IMR-90 (cell line): Measurements from ENCODE around the gene TRIM62. TPM values are rescaled to one million over a fixed set of nuclear protein-coding genes. Genes with fewer than 3 reads are reported as not detected.
A peak's percentile ranks its signal among the peaks of the same experiment; 100 is the strongest.

Source experiments
- ATAC-seq: fragments of 200-7000 bp; cut with Tn5 transposase; 2 replicates; pipeline ENCODE4 v1.9.1; 2020; ENCODE audit warnings: low read depth, mild to moderate bottlenecking, moderate library complexity
- BruUV-seq: library from RNA; stranded (reverse); fragments of 400-500 nt; replicated peaks from 2 replicates; lab custom pipeline; 2021; lab: Mats Ljungman, UMichigan
- CTCF ChIA-PET: fragments of 300-600 bp; formaldehyde crosslinking; extraction: SDS; loops from one replicate; lab custom pipeline; 2021; ENCODE audit warnings: antibody characterized with exemption; lab: Yijun Ruan, JAX
- POLR2A ChIA-PET: fragments of 300-600 bp; sonication (Branson Sonifier 250); formaldehyde crosslinking; loops from one replicate; lab custom pipeline; 2022; ENCODE audit warnings: antibody characterized with exemption; ENCODE audit not compliant: unreplicated experiment; lab: Charles Lee
- DNase-seq: peaks from one replicate; pipeline ENCODE4 v3.0.0; 2013
- H2AFZ ChIP-seq: replicated peaks from 2 replicates; pipeline ENCODE3; 2013; ENCODE audit warnings: low read length, mild to moderate bottlenecking; ENCODE audit not compliant: poor library complexity
- H2AK5ac ChIP-seq: 2 replicates; pipeline ENCODE4 v1.6.1; 2013; ENCODE audit warnings: low read depth, low read length, inconsistent platforms
- H2AK9ac ChIP-seq: replicated peaks from 2 replicates; pipeline ENCODE3; 2013; ENCODE audit warnings: mild to moderate bottlenecking, low read depth, low read length, moderate library complexity; ENCODE audit not compliant: poor library complexity
- H2BK120ac ChIP-seq: 2 replicates; pipeline ENCODE4 v1.6.1; 2013; ENCODE audit warnings: low read depth, low read length, inconsistent platforms
- H2BK15ac ChIP-seq: 3 replicates; pipeline ENCODE4 v1.6.1; 2013; ENCODE audit warnings: low read depth, low read length, inconsistent platforms
- H2BK20ac ChIP-seq: 2 replicates; pipeline ENCODE4 v1.6.1; 2013; ENCODE audit warnings: low read depth, mild to moderate bottlenecking, inconsistent platforms, low read length, moderate library complexity
- H2BK5ac ChIP-seq: 2 replicates; pipeline ENCODE4 v1.6.1; 2013; ENCODE audit warnings: mild to moderate bottlenecking, low read depth, low read length, inconsistent platforms; ENCODE audit not compliant: poor library complexity, severe bottlenecking
- H3K14ac ChIP-seq: replicated peaks from 2 replicates; pipeline ENCODE4 v1.6.1; 2013; ENCODE audit warnings: low read depth, low read length, inconsistent platforms
- H3K18ac ChIP-seq: 2 replicates; pipeline ENCODE4 v1.6.1; 2013; ENCODE audit warnings: low read depth, low read length, control low read depth
- H3K23ac ChIP-seq: 2 replicates; pipeline ENCODE4 v1.6.1; 2013; ENCODE audit warnings: low read depth, low read length, inconsistent platforms
- H3K27ac ChIP-seq: 2 replicates; pipeline ENCODE4 v1.5.1; 2013; ENCODE audit warnings: mild to moderate bottlenecking, control low read depth, low read length; ENCODE audit not compliant: insufficient read depth
- H3K27me3 ChIP-seq: 2 replicates; pipeline ENCODE4 v1.6.1; 2013; ENCODE audit warnings: low read length; ENCODE audit not compliant: control insufficient read depth, insufficient read depth
- H3K36me3 ChIP-seq: 2 replicates; pipeline ENCODE4 v1.6.1; 2013; ENCODE audit warnings: low read length, mixed read lengths; ENCODE audit not compliant: control insufficient read depth, insufficient read depth
- H3K4ac ChIP-seq: 2 replicates; pipeline ENCODE4 v1.6.1; 2013; ENCODE audit warnings: low read depth, low read length, inconsistent platforms
- H3K4me1 ChIP-seq: 2 replicates; pipeline ENCODE4 v1.6.1; 2013; ENCODE audit warnings: low read length, mixed read lengths; ENCODE audit not compliant: control insufficient read depth, insufficient read depth
- H3K4me2 ChIP-seq: 2 replicates; pipeline ENCODE4 v1.6.1; 2013; ENCODE audit warnings: low read depth, mild to moderate bottlenecking, control low read depth, low read length, moderate library complexity
- H3K4me3 ChIP-seq: 2 replicates; pipeline ENCODE4 v1.5.1; 2013; ENCODE audit warnings: low read depth, mild to moderate bottlenecking, control low read depth, low read length, moderate library complexity; ENCODE audit not compliant: insufficient read depth
- H3K56ac ChIP-seq: 2 replicates; pipeline ENCODE4 v1.6.1; 2013; ENCODE audit warnings: low read length, inconsistent platforms; ENCODE audit not compliant: insufficient read depth; ENCODE audit errors: extremely low read depth
- H3K79me1 ChIP-seq, 2 experiments: 2 replicates each; pipeline ENCODE4 v1.6.1; 2013; ENCODE audit warnings: low read length in 2 of 2, inconsistent platforms in 1 of 2, low read depth in 1 of 2
- H3K9ac ChIP-seq: 2 replicates; pipeline ENCODE4 v1.6.1; 2013; ENCODE audit warnings: low read depth, low read length, control low read depth
- H3K9me1 ChIP-seq: 2 replicates; pipeline ENCODE4 v1.6.1; 2013; ENCODE audit warnings: low read length, inconsistent platforms; ENCODE audit not compliant: insufficient read depth
- H3K9me3 ChIP-seq: 2 replicates; pipeline ENCODE4 v1.6.1; 2013; ENCODE audit warnings: low read length; ENCODE audit not compliant: control insufficient read depth, insufficient read depth
- H4K20me1 ChIP-seq: 2 replicates; pipeline ENCODE4 v1.6.1; 2013; ENCODE audit warnings: low read length, inconsistent platforms; ENCODE audit not compliant: insufficient read depth
- H4K5ac ChIP-seq: 2 replicates; pipeline ENCODE4 v1.6.1; 2013; ENCODE audit warnings: mild to moderate bottlenecking, low read depth, low read length, control low read depth
- H4K8ac ChIP-seq, 2 experiments: 2 replicates each; pipeline ENCODE4 v1.6.1; 2013; ENCODE audit warnings: low read depth in 2 of 2, low read length in 2 of 2, control low read depth in 1 of 2, inconsistent platforms in 1 of 2
- H4K91ac ChIP-seq: 2 replicates; pipeline ENCODE4 v1.6.1; 2013; ENCODE audit warnings: low read depth, low read length, inconsistent platforms; ENCODE audit not compliant: insufficient read depth
- CEBPB ChIP-seq: IDR thresholded peaks from 2 replicates; pipeline ENCODE4 v1.6.1; 2012; ENCODE audit warnings: low read depth, low read length, improper control_type of control experiment
- NFE2L2 ChIP-seq: fragments of 150-350 bp; IDR thresholded peaks from 2 replicates; pipeline ENCODE4 v1.6.1; 2016; ENCODE audit warnings: low read depth, mild to moderate bottlenecking, low read length
- WGBS, 2 experiments: methylation state at CpG; one replicate each; pipeline versions ENCODE4 v1.1.5 to v1.1.7; 2013; ENCODE audit warnings: missing lambda C conversion rate in 2 of 2; ENCODE audit not compliant: insufficient read length in 1 of 2; ENCODE audit errors: extremely low coverage in 2 of 2; 5-methylcytosine and 5-hydroxymethylcytosine counted together
- dilution Hi-C: fragments of 300-500 bp; cut with HindIII; formaldehyde crosslinking; loops from one replicate; pipeline ENCODE4 v1.14.3; 2018; ENCODE audit warnings: low sequenced_read_pairs; ENCODE audit not compliant: unreplicated experiment
- in situ Hi-C: fragments of 300-500 bp; cut with MboI; formaldehyde crosslinking; loops from 3 replicates; pipeline ENCODE4 v1.14.3; 2019; ENCODE audit warnings: low sequenced_read_pairs, inconsistent platforms, mixed read lengths
- intact Hi-C: fragments of 100-400 bp; cut with micrococcal nuclease; formaldehyde crosslinking; loops from 2 replicates; pipeline ENCODE4 v1.10.0; 2022
- polyA plus RNA-seq, 3 experiments: library from polyadenylated mRNA; depleted of rRNA; stranded (reverse); fragments of >200 nt; gene quantifications; 2 replicates each; pipeline ENCODE4 v1.2.3, GENCODE V29; 2012; ENCODE audit warnings: low replicate concordance in 1 of 3
- total RNA-seq: library from RNA; depleted of rRNA; stranded (reverse); fragments of >200 nt; gene quantifications from 2 replicates; pipeline ENCODE4 v1.2.3, GENCODE V29; 2012

Gene TRIM62
- total and polyA plus RNA-seq, 2 of the 4 experiments (the other 2 are of a cell fraction) = 3.0 to 11.1 TPM

DNA sequence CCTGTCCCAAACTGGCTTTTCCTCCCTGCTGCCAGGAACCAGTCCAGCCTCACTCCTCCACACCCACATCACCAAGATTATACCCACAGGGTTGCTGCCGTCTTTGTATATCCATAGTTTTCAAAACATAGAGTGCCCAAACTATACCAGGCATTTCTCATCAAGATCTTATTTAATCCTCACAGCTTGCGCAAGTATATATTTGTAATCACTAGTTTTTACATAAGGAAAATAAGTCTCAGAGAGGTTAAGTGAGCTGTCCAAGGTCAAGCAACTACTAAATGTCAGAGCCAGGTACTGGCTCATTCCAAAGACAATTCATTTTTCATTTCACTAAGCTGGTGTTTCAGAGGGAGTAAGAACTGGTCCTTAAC is 39.5 kb upstream of the TRIM62 start:
- in situ Hi-C loops = loop anchor here (25.0 kb wide), 1 partner anchor 391 kb away; no protein-coding TSS in a partner anchor
- H3K23ac ChIP-seq = no peak overlapping the region
- H2AK9ac ChIP-seq = no peak overlapping the region
- TF ChIP-seq NFE2L2 (no peak), CEBPB (peak; percentile 72)
- no peak overlapping the region for H3K18ac ChIP-seq
- H4K91ac ChIP-seq = no peak overlapping the region
- no peak overlapping the region for H3K4ac ChIP-seq
- H2BK5ac ChIP-seq = no peak overlapping the region
- H4K5ac ChIP-seq = no peak overlapping the region
- H3K79me1 ChIP-seq = no peaks in the 10 kb centered on the region
- H3K9me3 ChIP-seq = no peaks in the 10 kb centered on the region
- no peak overlapping the region for H2BK120ac ChIP-seq
- no peak overlapping the region for H3K4me2 ChIP-seq
- WGBS, 2 experiments = no CpG with 5 or more reads among the region's 2 CpGs
- dilution Hi-C loops = no loop called here
- BruUV-seq = no TSS peak
- H2BK15ac ChIP-seq = no peak overlapping the region
- 0 out of 2 replicates have a peak, but pooled peaks cover 7% of the 10 kb centered on the region for H3K9me1 ChIP-seq
- no peaks in the 10 kb centered on the region for H4K20me1 ChIP-seq
- no peak overlapping the region for H2AK5ac ChIP-seq
- no peak overlapping the region for H4K8ac ChIP-seq
- peaks cover 10% of the 10 kb centered on the region for H3K4me1 ChIP-seq
- no peak overlapping the region for H3K9ac ChIP-seq
- H3K56ac ChIP-seq = no peak overlapping the region
- peak; percentile 18 for ATAC-seq
- H3K27ac ChIP-seq = no peak overlapping the region
- intact Hi-C loops = no loop called here
- ChIA-PET CTCF (no interaction called here), POLR2A (no interaction called here)
- H3K36me3 ChIP-seq = no peaks in the 10 kb centered on the region
- no peak overlapping the region for H2AFZ ChIP-seq
- H3K14ac ChIP-seq = no peak overlapping the region
- H3K4me3 ChIP-seq = no peak overlapping the region
- peaks cover 4% of the 10 kb centered on the region for H3K27me3 ChIP-seq
- no peak for DNase-seq
- H2BK20ac ChIP-seq = no peak overlapping the region
